Measurements from ENCODE around the gene CADPS.

The CADPS gene

DNA sequence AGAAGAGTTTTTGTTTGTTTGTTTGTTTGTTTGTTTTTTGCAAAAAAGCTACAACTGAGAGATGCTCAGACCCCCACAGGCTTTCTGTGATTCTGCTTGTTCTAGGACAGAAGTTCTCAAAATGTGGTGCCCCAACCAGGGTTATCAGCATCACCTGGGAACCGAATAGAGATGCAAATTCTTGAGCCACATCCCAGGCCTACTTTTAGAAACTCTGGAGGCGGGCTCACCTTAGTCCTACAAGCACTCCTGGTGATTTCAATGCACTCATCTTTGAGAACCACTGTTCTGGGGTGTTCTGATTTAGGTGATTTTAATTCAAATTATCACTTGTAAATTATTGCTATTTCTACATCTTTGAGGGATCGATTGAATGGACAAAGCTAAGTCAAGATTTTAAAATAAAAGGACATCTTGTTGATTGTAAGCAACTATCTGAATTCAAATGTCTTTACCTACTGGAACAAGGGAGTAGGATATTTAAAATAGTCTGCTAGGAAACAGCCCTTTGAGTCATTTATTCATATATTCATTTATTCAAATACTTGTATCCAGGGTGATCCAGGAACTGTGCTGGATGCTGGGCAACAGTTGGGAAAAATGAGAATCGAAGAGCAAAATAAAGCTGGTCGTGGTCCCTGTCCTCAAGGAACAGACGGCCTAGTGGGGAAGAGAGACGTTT lies 44.7 kb upstream of the CADPS start:
- no peak for ATAC-seq
- TF ChIP-seq BACH2 (CRISPR knock-in tag; IDR thresholded peaks at IDR 0.05; ENCODE audit: borderline replicate concordance) (no peak), GLIS3 (CRISPR knock-in tag; IDR thresholded peaks at IDR 0.05) (no peak), ZC3H10 (CRISPR knock-in tag; IDR thresholded peaks at IDR 0.05) (no peak)

DNA sequence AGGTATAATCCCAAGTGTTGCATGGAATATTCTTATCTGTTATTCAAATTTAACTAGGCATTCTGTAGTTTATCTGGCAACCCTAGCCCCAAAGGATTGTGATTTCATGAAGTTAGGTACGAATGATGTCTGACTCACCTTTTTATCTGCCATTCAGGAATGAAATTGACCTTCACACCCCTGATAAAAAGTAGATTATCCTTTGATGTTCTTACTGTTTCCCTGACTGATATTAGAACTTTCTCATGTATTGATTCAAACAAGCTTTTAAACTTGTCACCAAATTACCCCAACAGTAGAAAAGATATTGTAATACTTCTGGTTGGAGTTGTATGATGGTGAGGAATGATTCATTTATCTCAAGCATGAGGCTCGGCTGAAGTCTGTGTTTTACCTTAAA lies 43.6 kb upstream of the CADPS start:
- no peak for ATAC-seq

DNA sequence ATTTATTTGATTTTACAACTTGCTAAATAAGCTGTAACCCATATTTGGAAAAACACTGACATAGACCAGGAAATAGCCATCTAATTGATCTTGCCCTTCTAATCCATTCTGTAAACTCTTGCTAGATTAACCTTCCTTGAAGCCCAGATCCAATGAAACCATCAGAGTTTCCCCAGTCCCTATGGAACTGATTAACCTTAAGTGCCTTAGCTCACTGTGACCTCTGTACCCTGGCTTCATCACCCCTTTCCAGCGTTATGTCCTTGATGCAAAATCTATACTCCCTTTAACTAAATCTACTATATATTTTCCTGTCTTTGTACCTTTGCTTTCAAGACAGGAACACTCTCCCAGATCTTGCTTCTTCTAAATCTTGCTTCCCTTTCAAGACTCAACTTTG lies 42.9 kb upstream of the CADPS start:
- no peak for ATAC-seq
- TF ChIP-seq ZFP30 (CRISPR knock-in tag; IDR thresholded peaks at IDR 0.05) (no peak), BACH2 (CRISPR knock-in tag; IDR thresholded peaks at IDR 0.05; ENCODE audit: borderline replicate concordance) (no peak), OSR1 (CRISPR knock-in tag; IDR thresholded peaks at IDR 0.05) (no peak), ISL1 (CRISPR knock-in tag; IDR thresholded peaks at IDR 0.05) (no peak), SNAI2 (CRISPR knock-in tag; IDR thresholded peaks at IDR 0.05) (no peak), PPARA (CRISPR knock-in tag; IDR thresholded peaks at IDR 0.05; ENCODE audit: borderline replicate concordance) (no peak), ZNF565 (CRISPR knock-in tag; conservative IDR thresholded peaks at IDR 0.05; ENCODE audit: low read depth) (no peak), TOX (CRISPR knock-in tag; IDR thresholded peaks at IDR 0.05; ENCODE audit: borderline replicate concordance) (no peak), ZFP3 (CRISPR knock-in tag; IDR thresholded peaks at IDR 0.05) (no peak), ZNF8 (CRISPR knock-in tag; IDR thresholded peaks at IDR 0.05) (no peak), RARB (CRISPR knock-in tag; IDR thresholded peaks at IDR 0.05) (no peak), CSDC2 (CRISPR knock-in tag; IDR thresholded peaks at IDR 0.05) (no peak), ESRRG (CRISPR knock-in tag; IDR thresholded peaks at IDR 0.05) (no peak), GLIS3 (CRISPR knock-in tag; IDR thresholded peaks at IDR 0.05) (no peak)
- TF ChIP-seq, protein P1, sequence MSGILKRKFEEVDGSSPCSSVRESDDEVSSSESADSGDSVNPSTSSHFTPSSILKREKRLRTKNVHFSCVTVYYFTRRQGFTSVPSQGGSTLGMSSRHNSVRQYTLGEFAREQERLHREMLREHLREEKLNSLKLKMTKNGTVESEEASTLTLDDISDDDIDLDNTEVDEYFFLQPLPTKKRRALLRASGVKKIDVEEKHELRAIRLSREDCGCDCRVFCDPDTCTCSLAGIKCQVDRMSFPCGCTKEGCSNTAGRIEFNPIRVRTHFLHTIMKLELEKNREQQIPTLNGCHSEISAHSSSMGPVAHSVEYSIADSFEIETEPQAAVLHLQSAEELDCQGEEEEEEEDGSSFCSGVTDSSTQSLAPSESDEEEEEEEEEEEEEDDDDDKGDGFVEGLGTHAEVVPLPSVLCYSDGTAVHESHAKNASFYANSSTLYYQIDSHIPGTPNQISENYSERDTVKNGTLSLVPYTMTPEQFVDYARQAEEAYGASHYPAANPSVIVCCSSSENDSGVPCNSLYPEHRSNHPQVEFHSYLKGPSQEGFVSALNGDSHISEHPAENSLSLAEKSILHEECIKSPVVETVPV (CRISPR knock-in tag; IDR thresholded peaks at IDR 0.05): no peak
- TF ChIP-seq, protein P2, sequence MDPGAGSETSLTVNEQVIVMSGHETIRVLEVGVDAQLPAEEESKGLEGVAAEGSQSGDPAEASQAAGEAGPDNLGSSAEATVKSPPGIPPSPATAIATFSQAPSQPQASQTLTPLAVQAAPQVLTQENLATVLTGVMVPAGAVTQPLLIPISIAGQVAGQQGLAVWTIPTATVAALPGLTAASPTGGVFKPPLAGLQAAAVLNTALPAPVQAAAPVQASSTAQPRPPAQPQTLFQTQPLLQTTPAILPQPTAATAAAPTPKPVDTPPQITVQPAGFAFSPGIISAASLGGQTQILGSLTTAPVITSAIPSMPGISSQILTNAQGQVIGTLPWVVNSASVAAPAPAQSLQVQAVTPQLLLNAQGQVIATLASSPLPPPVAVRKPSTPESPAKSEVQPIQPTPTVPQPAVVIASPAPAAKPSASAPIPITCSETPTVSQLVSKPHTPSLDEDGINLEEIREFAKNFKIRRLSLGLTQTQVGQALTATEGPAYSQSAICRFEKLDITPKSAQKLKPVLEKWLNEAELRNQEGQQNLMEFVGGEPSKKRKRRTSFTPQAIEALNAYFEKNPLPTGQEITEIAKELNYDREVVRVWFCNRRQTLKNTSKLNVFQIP (CRISPR knock-in tag; IDR thresholded peaks at IDR 0.05; ENCODE audit: borderline replicate concordance, low read depth): no peak
- TF ChIP-seq, protein P3, sequence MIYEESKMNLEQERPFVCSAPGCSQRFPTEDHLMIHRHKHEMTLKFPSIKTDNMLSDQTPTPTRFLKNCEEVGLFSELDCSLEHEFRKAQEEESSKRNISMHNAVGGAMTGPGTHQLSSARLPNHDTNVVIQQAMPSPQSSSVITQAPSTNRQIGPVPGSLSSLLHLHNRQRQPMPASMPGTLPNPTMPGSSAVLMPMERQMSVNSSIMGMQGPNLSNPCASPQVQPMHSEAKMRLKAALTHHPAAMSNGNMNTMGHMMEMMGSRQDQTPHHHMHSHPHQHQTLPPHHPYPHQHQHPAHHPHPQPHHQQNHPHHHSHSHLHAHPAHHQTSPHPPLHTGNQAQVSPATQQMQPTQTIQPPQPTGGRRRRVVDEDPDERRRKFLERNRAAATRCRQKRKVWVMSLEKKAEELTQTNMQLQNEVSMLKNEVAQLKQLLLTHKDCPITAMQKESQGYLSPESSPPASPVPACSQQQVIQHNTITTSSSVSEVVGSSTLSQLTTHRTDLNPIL (CRISPR knock-in tag; IDR thresholded peaks at IDR 0.05; ENCODE audit: low read depth): no peak

More for the DNA sequence above, 43.6 kb upstream of the CADPS start:
- no peak for TF ChIP-seq SNAI2 (CRISPR knock-in tag; IDR thresholded peaks at IDR 0.05)
- no peak for TF ChIP-seq PPARA (CRISPR knock-in tag; IDR thresholded peaks at IDR 0.05; ENCODE audit: borderline replicate concordance)
- TF ChIP-seq, protein P3 (CRISPR knock-in tag; IDR thresholded peaks at IDR 0.05; ENCODE audit: low read depth): no peak
- TF ChIP-seq, protein P1 (CRISPR knock-in tag; IDR thresholded peaks at IDR 0.05): no peak
- TF ChIP-seq, protein P2 (CRISPR knock-in tag; IDR thresholded peaks at IDR 0.05; ENCODE audit: borderline replicate concordance, low read depth): no peak
- TF ChIP-seq ZNF565 (CRISPR knock-in tag; conservative IDR thresholded peaks at IDR 0.05; ENCODE audit: low read depth): no peak
- TF ChIP-seq ZFP3 (CRISPR knock-in tag; IDR thresholded peaks at IDR 0.05): no peak
- no peak for TF ChIP-seq ISL1 (CRISPR knock-in tag; IDR thresholded peaks at IDR 0.05)
- TF ChIP-seq TOX (CRISPR knock-in tag; IDR thresholded peaks at IDR 0.05; ENCODE audit: borderline replicate concordance): no peak
- TF ChIP-seq ZFP30 (CRISPR knock-in tag; IDR thresholded peaks at IDR 0.05): no peak
- no peak for TF ChIP-seq TCF4 (CRISPR knock-in tag; IDR thresholded peaks at IDR 0.05; ENCODE audit: borderline replicate concordance)
- TF ChIP-seq ZNF70 (CRISPR knock-in tag; IDR thresholded peaks at IDR 0.05): no peak
- TF ChIP-seq, protein P4, sequence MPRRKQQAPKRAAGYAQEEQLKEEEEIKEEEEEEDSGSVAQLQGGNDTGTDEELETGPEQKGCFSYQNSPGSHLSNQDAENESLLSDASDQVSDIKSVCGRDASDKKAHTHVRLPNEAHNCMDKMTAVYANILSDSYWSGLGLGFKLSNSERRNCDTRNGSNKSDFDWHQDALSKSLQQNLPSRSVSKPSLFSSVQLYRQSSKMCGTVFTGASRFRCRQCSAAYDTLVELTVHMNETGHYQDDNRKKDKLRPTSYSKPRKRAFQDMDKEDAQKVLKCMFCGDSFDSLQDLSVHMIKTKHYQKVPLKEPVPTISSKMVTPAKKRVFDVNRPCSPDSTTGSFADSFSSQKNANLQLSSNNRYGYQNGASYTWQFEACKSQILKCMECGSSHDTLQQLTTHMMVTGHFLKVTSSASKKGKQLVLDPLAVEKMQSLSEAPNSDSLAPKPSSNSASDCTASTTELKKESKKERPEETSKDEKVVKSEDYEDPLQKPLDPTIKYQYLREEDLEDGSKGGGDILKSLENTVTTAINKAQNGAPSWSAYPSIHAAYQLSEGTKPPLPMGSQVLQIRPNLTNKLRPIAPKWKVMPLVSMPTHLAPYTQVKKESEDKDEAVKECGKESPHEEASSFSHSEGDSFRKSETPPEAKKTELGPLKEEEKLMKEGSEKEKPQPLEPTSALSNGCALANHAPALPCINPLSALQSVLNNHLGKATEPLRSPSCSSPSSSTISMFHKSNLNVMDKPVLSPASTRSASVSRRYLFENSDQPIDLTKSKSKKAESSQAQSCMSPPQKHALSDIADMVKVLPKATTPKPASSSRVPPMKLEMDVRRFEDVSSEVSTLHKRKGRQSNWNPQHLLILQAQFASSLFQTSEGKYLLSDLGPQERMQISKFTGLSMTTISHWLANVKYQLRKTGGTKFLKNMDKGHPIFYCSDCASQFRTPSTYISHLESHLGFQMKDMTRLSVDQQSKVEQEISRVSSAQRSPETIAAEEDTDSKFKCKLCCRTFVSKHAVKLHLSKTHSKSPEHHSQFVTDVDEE (CRISPR knock-in tag; IDR thresholded peaks at IDR 0.05): no peak
- TF ChIP-seq CSDC2 (CRISPR knock-in tag; IDR thresholded peaks at IDR 0.05): no peak
- TF ChIP-seq BACH2 (CRISPR knock-in tag; IDR thresholded peaks at IDR 0.05; ENCODE audit: borderline replicate concordance): no peak
